CD4-positive, CD25-positive, alpha-beta regulatory T cell (primary cell): ENCODE data around the gene SH3BP5L. TPM values are rescaled to one million over a fixed set of nuclear protein-coding genes. Genes with fewer than 3 reads are reported as not detected.

Experiments used
- ATAC-seq, 2 donors: fragments of 150-1000 bp; cut with Tn5 transposase; one replicate each; pipeline ENCODE4 v1.10.0; 2021; ENCODE audit warnings: low read depth in 2 of 2, moderate number of reproducible peaks in 2 of 2, moderate library complexity in 1 of 2
- DNase-seq, 3 donors: peaks; one replicate each; pipeline versions ENCODE4 v3.0.0 to v3.0.0-alpha.2; 2012 to 2022; ENCODE audit warnings: mixed read lengths in 1 of 3
- H3K27ac ChIP-seq: one replicate; pipeline ENCODE4 v1.7.0; 2013; ENCODE audit warnings: mild to moderate bottlenecking, low read length; ENCODE audit not compliant: insufficient read depth, poor library complexity, severe bottlenecking
- H3K27me3 ChIP-seq: one replicate; pipeline ENCODE4 v1.7.0; 2013; ENCODE audit warnings: low read length; ENCODE audit not compliant: control insufficient read depth, insufficient read depth
- H3K36me3 ChIP-seq: one replicate; pipeline ENCODE4 v1.7.0; 2013; ENCODE audit warnings: mild to moderate bottlenecking, low read length, moderate library complexity; ENCODE audit not compliant: control insufficient read depth, insufficient read depth
- H3K4me1 ChIP-seq: 2 replicates; pipeline ENCODE4 v1.7.0; 2013; ENCODE audit warnings: mild to moderate bottlenecking, low read length; ENCODE audit not compliant: insufficient read depth, control insufficient read depth, poor library complexity, severe bottlenecking
- H3K4me3 ChIP-seq: one replicate; pipeline ENCODE4 v1.7.0; 2013; ENCODE audit warnings: low read depth, mild to moderate bottlenecking, low read length, moderate library complexity
- H3K9me3 ChIP-seq, 2 experiments: 1 replicate in 1 of 2; 2 replicates in 1 of 2; pipeline ENCODE4 v1.7.0; 2013; ENCODE audit warnings: low read length in 2 of 2, mild to moderate bottlenecking in 1 of 2, moderate library complexity in 1 of 2; ENCODE audit not compliant: control insufficient read depth in 2 of 2
- H3K27ac Mint-ChIP-seq, 3 donors: one replicate each; pipeline ENCODE4 v1.8.0; 2020 to 2022; ENCODE audit warnings: mild to moderate bottlenecking in 3 of 3, mixed read lengths in 3 of 3, moderate library complexity in 2 of 3
- H3K27me3 Mint-ChIP-seq: one replicate; pipeline ENCODE4 v1.8.0; 2022; ENCODE audit warnings: mild to moderate bottlenecking, mixed read lengths
- H3K36me3 Mint-ChIP-seq: one replicate; pipeline ENCODE4 v1.8.0; 2020; ENCODE audit warnings: mixed read lengths
- H3K4me1 Mint-ChIP-seq, 4 donors: one replicate each; pipeline ENCODE4 v1.8.0; 2020 to 2022; ENCODE audit warnings: mixed read lengths in 4 of 4, mild to moderate bottlenecking in 1 of 4
- H3K4me3 Mint-ChIP-seq, 4 donors: one replicate each; pipeline ENCODE4 v1.8.0; 2020 to 2022; ENCODE audit warnings: mild to moderate bottlenecking in 4 of 4, mixed read lengths in 4 of 4, moderate library complexity in 3 of 4
- H3K9me3 Mint-ChIP-seq, 7 donors: one replicate each; pipeline ENCODE4 v1.8.0; 2020 to 2022; ENCODE audit warnings: mixed read lengths in 7 of 7, mild to moderate bottlenecking in 3 of 7, moderate library complexity in 2 of 7
- polyA plus RNA-seq, 4 donors: library from polyadenylated mRNA; unstranded; fragments of 300-500 nt; fragmentation: Illumina TruSeq; gene quantifications; one replicate each; pipeline ENCODE4 v1.2.3, GENCODE V29; 2021
- total RNA-seq: library from RNA; stranded (reverse); gene quantifications from one replicate; pipeline ENCODE4 v1.2.3, GENCODE V29; 2022

Gene SH3BP5L
- total and polyA plus RNA-seq, 5 donors from 2014 or later, result 2.2 to 18.3 (median 5.0) TPM

DNA sequence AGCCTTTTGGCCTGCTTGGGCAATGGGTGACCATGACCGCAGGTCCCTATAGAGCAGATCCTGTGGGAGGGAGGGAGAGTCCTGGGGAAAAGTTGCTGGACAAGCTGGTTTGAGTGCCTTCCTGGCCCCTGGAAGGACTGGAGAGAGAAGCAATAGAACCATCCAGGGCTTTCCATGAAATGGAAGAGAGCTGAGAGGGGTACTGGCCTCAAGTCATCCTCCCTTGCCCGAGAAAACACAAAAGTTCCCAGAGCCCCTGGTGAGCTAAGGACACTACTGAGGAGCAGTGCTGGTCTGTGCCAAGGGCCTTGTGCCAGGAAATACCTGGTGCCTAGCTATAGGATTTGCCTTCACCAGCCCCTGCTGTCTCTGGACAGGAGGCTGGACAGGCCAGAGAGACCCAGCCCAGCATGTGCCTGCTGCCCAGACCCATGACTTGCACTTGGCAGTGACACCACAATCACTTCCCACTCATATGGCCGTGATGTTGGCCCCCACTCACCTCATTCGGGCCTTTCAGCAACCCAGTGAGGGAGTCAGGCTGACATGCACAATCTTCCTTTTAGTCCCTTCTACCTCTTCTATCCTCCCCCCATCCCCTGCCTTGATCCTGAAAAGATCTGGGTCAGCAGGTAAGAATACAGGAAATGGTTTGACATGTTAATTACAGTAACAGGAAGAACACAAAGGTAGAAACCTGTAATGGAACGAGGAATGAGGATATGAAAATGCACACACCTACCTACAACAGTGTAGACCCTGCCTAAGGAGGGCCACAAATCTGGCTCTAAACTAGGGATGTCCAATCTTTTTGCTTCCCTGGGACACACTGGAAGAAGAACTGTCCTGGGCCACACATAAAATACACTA lies 7.0 kb downstream of the SH3BP5L start:
- Mint-ChIP-seq H3K9me3 (no peaks in the 10 kb centered on the region), H3K4me1 (peaks cover 12 to 83% (median 63%) of the 10 kb centered on the region in 4 donors), H3K36me3 (peaks cover 46% of the 10 kb centered on the region), H3K4me3 (peak overlapping the region; percentile 18 to 68 (median 52)), H3K27me3 (no peaks in the 10 kb centered on the region), H3K27ac (peak overlapping the region; percentile 83 to 96 (median 87))
- Histone ChIP-seq H3K27ac (peak overlapping the region; percentile 9), H3K4me1 (peaks cover 69% of the 10 kb centered on the region), H3K9me3 (no peaks in the 10 kb centered on the region), H3K4me3 (peak overlapping the region; percentile 52), H3K36me3 (peaks cover 60% of the 10 kb centered on the region), H3K27me3 (no peaks in the 10 kb centered on the region)
- DNase-seq (peak in 1 of 3 donors; percentile 30), ATAC-seq (no peak)

- ATAC-seq, result no peak
- peaks cover 12 to 67% (median 48%) of the 10 kb centered on the region in 4 donors for H3K4me1 Mint-ChIP-seq
Observed at GRCh38 chr1:248817065-248817464, 8.7 kb downstream of the SH3BP5L start.

DNA sequence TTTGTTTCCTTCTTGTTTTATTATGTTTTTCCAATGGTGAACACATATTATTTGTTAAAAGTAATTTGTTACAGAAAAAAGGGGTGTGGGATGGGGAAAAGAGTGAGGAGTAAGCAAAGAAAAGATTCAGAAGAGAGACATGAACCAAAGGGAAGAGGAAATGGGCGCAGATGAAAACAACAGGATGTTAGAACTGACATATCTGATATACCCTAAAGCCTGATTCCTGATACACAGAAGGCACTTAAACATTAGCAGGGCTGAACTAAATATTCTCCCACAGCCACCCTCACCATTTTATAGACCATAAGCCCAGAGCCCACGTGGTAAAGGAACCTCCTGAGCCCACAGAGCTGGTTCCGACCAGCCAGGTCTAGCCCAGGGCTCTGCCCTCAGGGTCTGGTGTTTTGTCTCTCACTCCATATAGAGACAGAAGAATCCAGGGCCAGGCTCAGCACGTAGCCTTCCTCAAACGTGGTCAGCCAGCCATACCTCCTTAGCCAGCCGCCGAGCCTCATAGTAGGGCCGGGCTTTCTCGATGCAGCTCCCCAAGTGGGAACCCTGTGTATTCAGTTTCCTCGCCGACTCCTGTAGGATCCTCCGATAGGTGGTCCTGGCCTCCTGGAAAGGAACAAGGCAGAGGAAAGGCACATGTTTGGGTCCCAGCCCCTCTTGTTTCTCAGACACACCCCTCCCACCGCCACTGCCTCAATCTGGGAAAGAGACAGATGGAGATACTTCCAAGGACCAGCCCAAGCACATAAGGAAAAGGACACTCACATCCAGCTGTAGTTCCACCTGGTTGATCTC lies 9.5 kb downstream of the SH3BP5L start:
- Mint-ChIP-seq H3K27me3 (no peaks in the 10 kb centered on the region), H3K36me3 (peaks cover 55% of the 10 kb centered on the region), H3K27ac (peak overlapping the region; percentile 87 to 93 (median 92)), H3K4me1 (peaks cover 12 to 58% (median 43%) of the 10 kb centered on the region in 4 donors), H3K9me3 (no peaks in the 10 kb centered on the region), H3K4me3 (peak overlapping the region in 3 of 4 donors; percentile 28 to 71 (median 48))
- Histone ChIP-seq H3K4me3 (peak overlapping the region; percentile 22), H3K27me3 (no peaks in the 10 kb centered on the region), H3K36me3 (peaks cover 62% of the 10 kb centered on the region), H3K4me1 (peaks cover 45% of the 10 kb centered on the region), H3K27ac (no peak overlapping the region), H3K9me3 (no peaks in the 10 kb centered on the region)
- ATAC-seq (no peak), DNase-seq (peak in 1 of 3 donors; percentile 49)

More at GRCh38 chr1:248817065-248817464, 8.7 kb downstream of the SH3BP5L start:
- Mint-ChIP-seq H3K27me3 (no peaks in the 10 kb centered on the region), H3K36me3 (peaks cover 54% of the 10 kb centered on the region), H3K4me3 (peak overlapping the region in 1 of 4 donors; percentile 71), H3K9me3 (no peaks in the 10 kb centered on the region), H3K27ac (peak overlapping the region; percentile 87 to 93 (median 92))
- Histone ChIP-seq H3K36me3 (peaks cover 65% of the 10 kb centered on the region), H3K9me3 (no peaks in the 10 kb centered on the region), H3K4me1 (peaks cover 53% of the 10 kb centered on the region), H3K27me3 (no peaks in the 10 kb centered on the region), H3K27ac (no peak overlapping the region), H3K4me3 (no peak overlapping the region)
- DNase-seq, result no peak

DNA sequence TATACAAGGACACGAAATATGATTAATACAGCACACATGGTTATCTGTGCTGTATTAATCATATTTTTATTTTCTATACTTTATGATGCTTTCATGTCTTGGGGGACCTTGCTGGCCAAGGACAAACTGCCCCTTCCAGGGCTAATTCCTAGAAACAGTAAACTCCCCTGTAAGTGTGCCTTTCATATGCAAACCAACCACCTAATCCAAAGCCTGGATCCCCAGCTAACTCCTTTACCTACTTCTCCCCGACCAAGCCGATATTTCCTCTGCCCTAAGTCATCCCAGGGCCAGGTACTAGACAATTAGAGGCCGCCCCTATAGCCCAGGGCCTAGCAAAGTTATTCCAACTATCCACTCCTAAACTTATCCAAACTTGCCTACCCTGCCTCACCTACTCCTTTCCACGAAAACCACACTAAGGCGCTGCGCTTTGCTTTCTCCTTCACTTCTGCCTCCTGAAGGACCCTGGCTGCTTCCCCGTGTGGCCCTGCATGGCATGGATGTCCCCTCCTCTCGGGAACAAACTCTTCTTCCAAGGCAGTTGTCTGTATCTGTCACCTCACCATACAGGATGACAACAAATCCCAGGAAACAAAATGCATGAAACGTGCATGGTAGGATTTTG lies 10.2 kb downstream of the SH3BP5L start:
- H3K4me1 Mint-ChIP-seq, result peaks cover 12 to 51% (median 37%) of the 10 kb centered on the region in 4 donors
- H3K27me3 Mint-ChIP-seq, result no peaks in the 10 kb centered on the region

DNA sequence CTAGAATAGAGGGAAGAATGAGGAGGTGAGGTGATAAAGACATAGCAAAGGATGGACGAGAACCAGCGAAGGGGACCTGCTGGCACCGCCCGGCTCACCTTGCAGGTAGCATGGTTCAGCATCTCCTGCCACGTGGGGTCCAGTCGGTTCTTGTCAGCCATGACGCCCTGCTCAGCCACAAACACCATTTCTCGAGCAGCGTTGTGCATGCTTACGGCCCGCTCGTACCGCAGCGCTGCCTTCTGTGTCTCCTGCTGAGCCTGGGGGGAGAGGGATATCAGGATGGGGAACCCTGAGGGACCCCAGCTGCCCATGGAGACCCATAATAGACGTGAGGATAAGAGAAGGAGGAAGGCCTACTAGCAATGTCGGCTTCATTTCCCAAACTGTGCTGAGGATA lies 11.4 kb downstream of the SH3BP5L start:
- H3K4me3 ChIP-seq, result no peak overlapping the region
- H3K27ac ChIP-seq, result no peak overlapping the region
- Mint-ChIP-seq H3K36me3 (peaks cover 46% of the 10 kb centered on the region), H3K4me3 (peak overlapping the region in 1 of 4 donors; percentile 21), H3K9me3 (no peaks in the 10 kb centered on the region), H3K27ac (peak overlapping the region in 1 of 3 donors; percentile 59), H3K27me3 (no peaks in the 10 kb centered on the region), H3K4me1 (peaks cover 15 to 41% (median 30%) of the 10 kb centered on the region in 4 donors)
- peaks cover 29% of the 10 kb centered on the region for H3K4me1 ChIP-seq
- H3K27me3 ChIP-seq, result no peaks in the 10 kb centered on the region
- no peak for ATAC-seq
- peaks cover 48% of the 10 kb centered on the region for H3K36me3 ChIP-seq
- DNase-seq, result no peak
- H3K9me3 ChIP-seq, result no peaks in the 10 kb centered on the region

More for the DNA sequence above, 10.2 kb downstream of the SH3BP5L start:
- no peaks in the 10 kb centered on the region for H3K27me3 ChIP-seq
- ATAC-seq (no peak), DNase-seq (no peak)
- no peak overlapping the region for H3K27ac ChIP-seq
- no peak overlapping the region for H3K4me3 ChIP-seq
- H3K4me3 Mint-ChIP-seq, result peak overlapping the region in 2 of 4 donors; percentile 28 to 71
- no peaks in the 10 kb centered on the region for H3K9me3 ChIP-seq
- peaks cover 55% of the 10 kb centered on the region for H3K36me3 ChIP-seq
- peaks cover 39% of the 10 kb centered on the region for H3K4me1 ChIP-seq
- peak overlapping the region; percentile 87 to 93 (median 92) for H3K27ac Mint-ChIP-seq
- peaks cover 52% of the 10 kb centered on the region for H3K36me3 Mint-ChIP-seq
- H3K9me3 Mint-ChIP-seq, result no peaks in the 10 kb centered on the region

GRCh38 chr1:248813546-248813945 lies 12.2 kb downstream of the SH3BP5L start:
- H3K4me3 Mint-ChIP-seq, result no peak overlapping the region
- peaks cover 48% of the 10 kb centered on the region for H3K36me3 ChIP-seq
- no peak for ATAC-seq
- no peaks in the 10 kb centered on the region for H3K9me3 Mint-ChIP-seq
- no peaks in the 10 kb centered on the region for H3K27me3 Mint-ChIP-seq
- DNase-seq, result no peak
- peaks cover 8 to 33% (median 24%) of the 10 kb centered on the region in 4 donors for H3K4me1 Mint-ChIP-seq
- H3K4me1 ChIP-seq, result peaks cover 21% of the 10 kb centered on the region
- peaks cover 41% of the 10 kb centered on the region for H3K36me3 Mint-ChIP-seq
- no peaks in the 10 kb centered on the region for H3K27me3 ChIP-seq
- no peaks in the 10 kb centered on the region for H3K9me3 ChIP-seq
- H3K27ac Mint-ChIP-seq, result no peak overlapping the region
- H3K27ac ChIP-seq, result no peak overlapping the region
- no peak overlapping the region for H3K4me3 ChIP-seq

DNA sequence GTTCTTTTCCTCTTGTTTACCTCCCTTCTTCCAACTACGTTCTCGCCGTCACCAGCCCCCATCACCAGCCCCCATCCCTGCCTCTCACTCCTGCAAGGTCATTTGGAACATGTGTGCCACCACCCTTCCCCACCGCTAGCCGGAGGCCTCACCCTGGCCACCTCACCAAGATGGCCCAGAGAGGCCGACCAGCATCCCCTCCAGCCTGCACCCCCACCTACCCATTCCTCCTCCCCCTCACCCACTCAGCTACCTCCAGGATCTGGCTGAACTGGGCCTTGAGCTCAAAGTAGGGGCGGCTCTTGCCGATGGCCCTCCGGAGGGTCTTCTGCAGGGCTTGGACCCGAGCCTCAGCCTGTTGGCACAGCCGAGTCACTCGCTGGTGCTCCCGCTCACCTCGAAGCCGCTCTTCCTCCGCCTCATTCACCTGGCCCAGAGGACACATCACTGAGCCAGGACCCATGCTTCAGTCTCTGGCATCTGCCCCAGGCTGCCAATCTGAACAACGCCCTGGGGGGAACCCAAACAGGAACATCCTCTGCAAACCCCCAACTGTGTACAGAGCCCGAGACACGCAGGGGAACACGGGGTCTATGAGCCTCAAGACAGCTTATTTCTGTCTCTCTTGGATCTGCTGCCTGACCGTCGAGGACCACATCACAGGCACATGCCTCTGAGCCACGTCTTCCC lies 12.8 kb downstream of the SH3BP5L start:
- no peak for DNase-seq
- Histone ChIP-seq H3K36me3 (peaks cover 48% of the 10 kb centered on the region), H3K27ac (no peak overlapping the region), H3K4me3 (no peak overlapping the region), H3K27me3 (no peaks in the 10 kb centered on the region), H3K9me3 (no peaks in the 10 kb centered on the region), H3K4me1 (peaks cover 19% of the 10 kb centered on the region)
- H3K4me3 Mint-ChIP-seq, result no peak overlapping the region
- H3K27ac Mint-ChIP-seq, result no peak overlapping the region
- H3K9me3 Mint-ChIP-seq, result no peaks in the 10 kb centered on the region
- no peaks in the 10 kb centered on the region for H3K27me3 Mint-ChIP-seq
- peaks cover 41% of the 10 kb centered on the region for H3K36me3 Mint-ChIP-seq
- peaks cover 8 to 26% (median 19%) of the 10 kb centered on the region in 4 donors for H3K4me1 Mint-ChIP-seq
- ATAC-seq, result no peak
